HG03565 (cell line): ENCODE data around the gene ANO8.
"Not testable (repeated sequence)": the region's sequence is repeated elsewhere in the genome, so short reads cannot be mapped to it uniquely, and the experiment has no call there.

ENCODE experiments used
- ATAC-seq: cut with Tn5 transposase; IDR thresholded peaks from one replicate; pipeline ENCODE4 v1.9.1; 2021; ENCODE audit warnings: mild to moderate bottlenecking, moderate library complexity; ENCODE audit not compliant: unreplicated experiment

ANO8 gene

GRCh38 chr19:17312189-17313113 lies 22.2 kb downstream of the ANO8 start:
- no peak for ATAC-seq

GRCh38 chr19:17311455-17312188 lies 23.0 kb downstream of the ANO8 start:
- ATAC-seq, result no peak

GRCh38 chr19:17309965-17310461 lies 24.6 kb downstream of the ANO8 start:
- ATAC-seq, result no peak

- peak; percentile 39 for ATAC-seq
Observed at GRCh38 chr19:17309198-17309964, 25.3 kb downstream of the ANO8 start, which contains the start of gene DDA1. TSS of gene DDA1 (plus strand) at chr19:17309563. CDS start at chr19:17309655, 92 bp downstream.

GRCh38 chr19:17307876-17308377 lies 26.7 kb downstream of the ANO8 start:
- ATAC-seq, result no peak

- ATAC-seq, result no peak
Observed at GRCh38 chr19:17306285-17306714, 28.4 kb downstream of the ANO8 start.

- ATAC-seq, result peak; percentile 66
Observed at GRCh38 chr19:17305517-17306284, 29.0 kb downstream of the ANO8 start, which contains the start of gene MRPL34. TSS of gene MRPL34 (plus strand) at chr19:17305872. CDS start at chr19:17305893, 21 bp downstream.

- ATAC-seq, result no peak
Observed at GRCh38 chr19:17305216-17305516, 29.5 kb downstream of the ANO8 start.

- ATAC-seq, result no peak
Observed at GRCh38 chr19:17304386-17305215, 30.1 kb downstream of the ANO8 start.

- ATAC-seq, result no peak
Observed at GRCh38 chr19:17303940-17304267, 30.8 kb downstream of the ANO8 start.

- peak; percentile 36 for ATAC-seq
Observed at GRCh38 chr19:17303167-17303939, 31.3 kb downstream of the ANO8 start, which contains the start of gene ABHD8. TSS of gene ABHD8 (minus strand) at chr19:17303425. CDS start at chr19:17301616, 1,809 bp downstream.

- no peak for ATAC-seq
Observed at GRCh38 chr19:17302391-17303166, 32.1 kb downstream of the ANO8 start.

GRCh38 chr19:17300992-17301619 lies 33.5 kb downstream of the ANO8 start:
- ATAC-seq, result no peak

GRCh38 chr19:17296976-17297375 lies 37.7 kb downstream of the ANO8 start:
- ATAC-seq, result no peak

- no peak for ATAC-seq
Observed at GRCh38 chr19:17296273-17296672, 38.4 kb downstream of the ANO8 start.

- ATAC-seq, result not testable (repeated sequence)
Observed at GRCh38 chr19:17295551-17295950, 39.1 kb downstream of the ANO8 start.
